Type B pancreatic cell (in vitro differentiated cells): ENCODE measurements around the gene PUS1. TPM values are rescaled to one million over a fixed set of nuclear protein-coding genes. Genes with fewer than 3 reads are reported as not detected.

Experiments used
- DNase-seq: peaks from one replicate; pipeline ENCODE4 v3.0.0; 2021; ENCODE audit warnings: mixed read lengths; ENCODE audit not compliant: unreplicated experiment; ENCODE audit errors: extremely low spot score
- H3K27ac Mint-ChIP-seq: 2 replicates; pipeline ENCODE4 v1.8.0; 2021; ENCODE audit warnings: mild to moderate bottlenecking, mixed read lengths
- H3K27me3 Mint-ChIP-seq: 2 replicates; pipeline ENCODE4 v1.8.0; 2021; ENCODE audit warnings: mixed read lengths
- H3K36me3 Mint-ChIP-seq: 2 replicates; pipeline ENCODE4 v1.8.0; 2021; ENCODE audit warnings: mixed read lengths
- H3K4me1 Mint-ChIP-seq: one replicate; pipeline ENCODE4 v1.8.0; 2021; ENCODE audit warnings: mixed read lengths; ENCODE audit not compliant: unreplicated experiment
- H3K4me3 Mint-ChIP-seq: 2 replicates; pipeline ENCODE4 v1.8.0; 2021; ENCODE audit warnings: mild to moderate bottlenecking, mixed read lengths
- H3K9me3 Mint-ChIP-seq: 2 replicates; pipeline ENCODE4 v1.8.0; 2021; ENCODE audit warnings: mixed read lengths
- total RNA-seq: library from RNA; stranded (reverse); gene quantifications from 2 replicates; pipeline ENCODE4 v1.2.1, GENCODE V29; 2021; ENCODE audit warnings: low replicate concordance
- TF ChIP-seq, protein P1 (sequence below): fragments of 200-600 bp; sonication (generic); conservative IDR thresholded peaks from 2 replicates; pipeline ENCODE4 v1.5.0; 2021; ENCODE audit warnings: antibody characterized with exemption, mild to moderate bottlenecking

Gene PUS1
- total RNA-seq, 1 donor from 2014 or later, result 38.1 TPM

DNA sequence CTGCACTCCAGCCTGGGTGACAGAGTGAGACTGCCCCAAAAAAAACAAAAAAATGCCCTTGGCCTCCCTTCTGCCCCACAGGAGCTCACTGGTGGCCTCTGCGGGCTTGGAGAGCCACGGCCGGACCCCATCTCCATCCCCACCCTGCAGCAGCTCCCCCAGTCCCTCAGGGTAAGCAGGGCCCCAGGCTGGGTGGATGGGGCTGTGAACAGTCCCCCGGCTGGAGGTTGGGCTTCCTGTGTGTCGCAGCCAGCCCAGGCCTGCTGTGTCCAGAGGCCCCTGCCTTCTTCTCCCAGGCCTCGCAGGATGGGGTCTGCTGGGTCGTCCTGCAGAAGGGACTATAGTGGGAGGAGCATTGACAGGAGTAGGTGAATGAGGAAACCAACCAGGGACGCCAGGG is 15.4 kb upstream of the PUS1 start:
- no peaks in the 10 kb centered on the region for H3K36me3 Mint-ChIP-seq
- TF ChIP-seq, protein P1, sequence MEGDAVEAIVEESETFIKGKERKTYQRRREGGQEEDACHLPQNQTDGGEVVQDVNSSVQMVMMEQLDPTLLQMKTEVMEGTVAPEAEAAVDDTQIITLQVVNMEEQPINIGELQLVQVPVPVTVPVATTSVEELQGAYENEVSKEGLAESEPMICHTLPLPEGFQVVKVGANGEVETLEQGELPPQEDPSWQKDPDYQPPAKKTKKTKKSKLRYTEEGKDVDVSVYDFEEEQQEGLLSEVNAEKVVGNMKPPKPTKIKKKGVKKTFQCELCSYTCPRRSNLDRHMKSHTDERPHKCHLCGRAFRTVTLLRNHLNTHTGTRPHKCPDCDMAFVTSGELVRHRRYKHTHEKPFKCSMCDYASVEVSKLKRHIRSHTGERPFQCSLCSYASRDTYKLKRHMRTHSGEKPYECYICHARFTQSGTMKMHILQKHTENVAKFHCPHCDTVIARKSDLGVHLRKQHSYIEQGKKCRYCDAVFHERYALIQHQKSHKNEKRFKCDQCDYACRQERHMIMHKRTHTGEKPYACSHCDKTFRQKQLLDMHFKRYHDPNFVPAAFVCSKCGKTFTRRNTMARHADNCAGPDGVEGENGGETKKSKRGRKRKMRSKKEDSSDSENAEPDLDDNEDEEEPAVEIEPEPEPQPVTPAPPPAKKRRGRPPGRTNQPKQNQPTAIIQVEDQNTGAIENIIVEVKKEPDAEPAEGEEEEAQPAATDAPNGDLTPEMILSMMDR, result no peak
- no peaks in the 10 kb centered on the region for H3K27me3 Mint-ChIP-seq
- no peaks in the 10 kb centered on the region for H3K9me3 Mint-ChIP-seq
- no peak overlapping the region for H3K27ac Mint-ChIP-seq
- no peaks in the 10 kb centered on the region for H3K4me1 Mint-ChIP-seq
- H3K4me3 Mint-ChIP-seq, result no peak overlapping the region
- DNase-seq, result no peak

DNA sequence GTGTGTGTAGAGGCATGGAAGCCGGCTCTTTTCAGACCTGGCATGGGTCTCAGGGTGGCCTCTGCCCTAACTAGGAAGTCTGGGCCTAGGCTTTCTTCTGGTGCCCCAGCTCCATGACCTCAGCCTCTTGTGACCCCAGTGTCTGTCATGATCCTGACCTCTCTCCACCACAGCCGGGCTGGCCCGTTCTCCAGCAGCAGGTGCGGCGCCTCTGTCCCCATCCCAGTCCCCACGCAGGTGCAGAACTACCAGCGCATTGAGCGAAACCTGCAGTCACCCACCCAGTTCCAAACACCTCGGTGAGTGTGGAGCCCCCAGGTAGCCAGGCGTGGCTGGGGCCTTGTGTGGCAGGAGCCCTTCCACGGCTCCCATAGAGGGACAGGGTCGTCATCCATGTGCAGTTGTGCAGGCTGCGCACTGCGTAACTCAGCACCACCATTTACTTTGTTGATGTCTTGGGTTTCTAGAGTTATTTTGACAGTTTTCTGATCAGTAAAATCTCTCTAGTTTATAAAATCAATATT is 14.8 kb upstream of the PUS1 start:
- no peak for DNase-seq
- no peaks in the 10 kb centered on the region for H3K9me3 Mint-ChIP-seq
- no peak overlapping the region for H3K4me3 Mint-ChIP-seq

DNA sequence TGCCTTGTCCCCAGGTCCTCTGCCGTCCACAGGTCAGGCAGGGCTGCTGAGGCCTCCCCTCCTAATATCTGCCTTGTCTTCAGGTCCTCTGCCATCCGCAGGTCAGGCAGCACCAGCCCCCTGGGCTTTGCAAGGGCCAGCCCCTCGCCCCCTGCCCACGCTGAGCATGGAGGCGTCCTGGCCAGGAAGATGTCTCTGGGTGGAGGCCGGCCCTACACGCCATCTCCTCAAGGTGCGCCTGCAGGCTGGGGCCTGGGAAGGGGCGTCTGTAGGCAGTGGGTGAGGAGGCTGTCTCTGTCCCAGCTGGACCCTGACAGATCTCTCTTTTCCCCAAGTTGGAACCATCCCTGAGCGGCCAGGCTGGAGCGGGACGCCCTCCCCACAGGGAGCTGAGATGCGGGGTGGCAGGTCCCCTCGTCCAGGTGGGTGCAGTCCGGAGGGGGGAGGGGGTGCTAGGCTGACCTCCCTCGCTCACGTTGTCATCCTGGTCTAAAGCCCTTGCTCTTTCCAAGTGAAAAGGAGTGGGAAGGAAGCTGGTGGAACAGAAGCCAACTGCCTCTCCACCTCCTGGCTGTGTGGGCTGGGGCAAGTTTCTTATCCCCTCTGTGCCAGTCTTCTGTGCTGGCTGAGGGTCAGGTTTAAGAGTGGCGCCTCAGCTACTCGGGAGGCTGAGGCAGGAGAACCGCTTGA is 13.9 kb upstream of the PUS1 start:
- TF ChIP-seq, protein P1, result no peak
- no peak overlapping the region for H3K27ac Mint-ChIP-seq
- no peak overlapping the region for H3K4me3 Mint-ChIP-seq
- H3K27me3 Mint-ChIP-seq, result no peaks in the 10 kb centered on the region
- H3K9me3 Mint-ChIP-seq, result no peaks in the 10 kb centered on the region
- H3K4me1 Mint-ChIP-seq, result no peaks in the 10 kb centered on the region
- H3K36me3 Mint-ChIP-seq, result no peaks in the 10 kb centered on the region
- DNase-seq, result no peak

More for the DNA sequence above, 14.8 kb upstream of the PUS1 start:
- Mint-ChIP-seq H3K4me1 (no peaks in the 10 kb centered on the region), H3K36me3 (no peaks in the 10 kb centered on the region), H3K27me3 (no peaks in the 10 kb centered on the region), H3K27ac (no peak overlapping the region)
- TF ChIP-seq, protein P1, result no peak

DNA sequence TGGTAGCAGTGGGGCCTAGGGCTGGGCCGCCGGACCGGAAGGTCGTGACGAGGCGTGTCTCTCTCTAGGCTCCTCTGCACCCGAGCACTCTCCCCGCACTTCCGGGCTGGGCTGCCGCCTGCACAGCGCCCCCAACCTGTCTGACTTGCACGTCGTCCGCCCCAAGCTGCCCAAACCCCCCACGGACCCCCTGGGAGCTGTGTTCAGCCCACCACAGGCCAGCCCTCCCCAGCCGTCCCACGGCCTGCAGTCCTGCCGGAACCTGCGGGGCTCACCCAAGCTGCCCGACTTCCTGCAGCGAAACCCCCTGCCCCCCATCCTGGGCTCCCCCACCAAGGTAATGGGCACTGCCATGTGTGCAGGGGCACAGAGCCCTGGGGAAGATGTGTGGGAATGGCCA is 13.3 kb upstream of the PUS1 start:
- H3K27me3 Mint-ChIP-seq, result no peaks in the 10 kb centered on the region
- H3K27ac Mint-ChIP-seq, result no peak overlapping the region
- no peaks in the 10 kb centered on the region for H3K9me3 Mint-ChIP-seq
- no peak overlapping the region for H3K4me3 Mint-ChIP-seq
- no peak for DNase-seq
- H3K36me3 Mint-ChIP-seq, result no peaks in the 10 kb centered on the region
- TF ChIP-seq, protein P1, result no peak
- no peaks in the 10 kb centered on the region for H3K4me1 Mint-ChIP-seq

DNA sequence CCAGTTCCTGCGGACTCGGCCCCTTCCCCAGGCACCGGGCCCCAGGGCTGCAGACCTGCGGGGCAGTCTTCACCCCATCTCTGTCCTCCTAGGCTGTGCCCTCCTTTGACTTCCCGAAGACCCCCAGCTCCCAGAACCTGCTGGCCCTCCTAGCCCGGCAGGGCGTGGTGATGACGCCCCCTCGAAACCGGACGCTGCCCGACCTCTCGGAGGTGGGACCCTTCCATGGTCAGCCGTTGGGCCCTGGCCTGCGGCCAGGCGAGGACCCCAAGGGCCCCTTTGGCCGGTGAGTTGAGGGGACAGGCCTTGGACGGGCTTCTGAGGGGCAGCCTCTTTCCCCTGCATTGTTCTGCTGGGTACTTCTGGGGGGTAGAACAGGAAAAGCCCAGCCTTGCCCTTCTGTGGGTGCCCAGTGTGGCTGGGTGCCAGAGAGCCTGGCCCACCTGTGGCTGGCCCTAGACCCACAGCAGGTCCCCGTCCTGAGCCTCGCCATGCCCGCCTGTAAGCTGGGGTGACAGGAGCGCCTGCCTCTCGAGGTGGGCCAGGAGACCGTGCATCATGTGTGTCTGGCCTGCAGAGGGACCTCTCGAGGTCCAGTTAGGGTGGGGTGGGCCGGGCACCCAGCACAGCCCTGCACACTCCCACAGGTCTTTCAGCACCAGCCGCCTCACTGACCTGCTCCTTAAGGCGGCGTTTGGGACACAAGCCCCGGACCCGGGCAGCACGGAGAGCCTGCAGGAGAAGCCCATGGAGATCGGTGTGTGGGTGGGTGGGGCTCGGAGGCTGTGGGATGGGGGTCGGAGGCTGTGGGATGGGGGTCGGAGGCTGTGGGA is 12.6 kb upstream of the PUS1 start:
- Mint-ChIP-seq H3K4me1 (no peaks in the 10 kb centered on the region), H3K4me3 (no peak overlapping the region), H3K36me3 (no peaks in the 10 kb centered on the region), H3K27me3 (no peaks in the 10 kb centered on the region), H3K9me3 (no peaks in the 10 kb centered on the region), H3K27ac (no peak overlapping the region)
- TF ChIP-seq, protein P1, result no peak
- DNase-seq, result no peak
